GM18907 (cell line): ENCODE results near the gene DLD.

Experiments used
- ATAC-seq: cut with Tn5 transposase; IDR thresholded peaks from one replicate; pipeline ENCODE4 v1.9.1; 2021; ENCODE audit warnings: mild to moderate bottlenecking, moderate library complexity; ENCODE audit not compliant: unreplicated experiment

DLD gene

DNA sequence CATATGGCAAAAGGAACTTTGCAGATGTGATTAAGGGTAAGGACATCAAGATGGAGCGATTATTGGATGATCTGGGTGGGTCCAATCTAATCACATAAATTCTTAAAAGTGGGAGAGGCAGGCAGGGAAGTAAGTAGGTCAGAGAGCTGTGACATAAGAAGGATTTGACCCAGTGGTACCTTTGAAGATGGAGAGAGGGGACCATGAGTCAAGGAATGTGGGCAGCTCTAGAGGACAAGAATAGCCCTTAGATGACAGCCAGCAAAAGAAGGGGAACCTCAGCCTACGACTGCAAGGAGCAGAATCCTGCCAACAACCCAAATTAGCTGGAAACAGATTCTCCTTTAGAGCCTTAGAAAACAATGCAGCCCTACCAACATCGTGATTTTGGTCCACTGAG, 77.5 kb downstream of the DLD start:
- no peak for ATAC-seq

DNA sequence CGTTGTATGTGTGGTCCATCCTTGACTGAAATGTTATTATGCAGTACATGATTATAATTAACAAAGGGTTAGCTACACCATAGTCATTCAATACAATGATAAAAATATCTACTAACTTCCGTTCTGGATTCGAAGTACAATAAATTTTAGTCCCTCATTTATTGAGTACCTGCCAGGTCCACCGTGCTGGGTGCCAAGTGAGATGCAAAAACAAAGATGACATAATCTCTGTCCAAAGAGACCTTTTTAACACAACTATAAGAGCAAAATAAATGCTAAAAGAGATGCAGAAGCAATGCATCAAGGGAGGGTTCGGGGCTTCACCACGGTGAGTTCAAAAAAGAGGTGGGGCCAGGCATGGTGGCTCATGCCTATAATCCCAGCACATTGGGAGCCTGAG, 78.9 kb downstream of the DLD start:
- no peak for ATAC-seq
